22Rv1 (cell line): ENCODE measurements around the gene TMEM181.

ENCODE experiments used
- ZFX ChIP-seq: fragments of 450-650 bp; IDR thresholded peaks from 2 replicates; pipeline ENCODE4 v1.6.1; 2017; ENCODE audit warnings: antibody characterized with exemption, borderline replicate concordance
- TF ChIP-seq, protein P1 (sequence below): fragments of 450-650 bp; IDR thresholded peaks from 2 replicates; pipeline ENCODE4 v1.5.1; 2017; ENCODE audit warnings: mild to moderate bottlenecking

GRCh38 chr6:158531970-158532369 lies 27.9 kb upstream of the TMEM181 start:
- TF ChIP-seq, protein P1, sequence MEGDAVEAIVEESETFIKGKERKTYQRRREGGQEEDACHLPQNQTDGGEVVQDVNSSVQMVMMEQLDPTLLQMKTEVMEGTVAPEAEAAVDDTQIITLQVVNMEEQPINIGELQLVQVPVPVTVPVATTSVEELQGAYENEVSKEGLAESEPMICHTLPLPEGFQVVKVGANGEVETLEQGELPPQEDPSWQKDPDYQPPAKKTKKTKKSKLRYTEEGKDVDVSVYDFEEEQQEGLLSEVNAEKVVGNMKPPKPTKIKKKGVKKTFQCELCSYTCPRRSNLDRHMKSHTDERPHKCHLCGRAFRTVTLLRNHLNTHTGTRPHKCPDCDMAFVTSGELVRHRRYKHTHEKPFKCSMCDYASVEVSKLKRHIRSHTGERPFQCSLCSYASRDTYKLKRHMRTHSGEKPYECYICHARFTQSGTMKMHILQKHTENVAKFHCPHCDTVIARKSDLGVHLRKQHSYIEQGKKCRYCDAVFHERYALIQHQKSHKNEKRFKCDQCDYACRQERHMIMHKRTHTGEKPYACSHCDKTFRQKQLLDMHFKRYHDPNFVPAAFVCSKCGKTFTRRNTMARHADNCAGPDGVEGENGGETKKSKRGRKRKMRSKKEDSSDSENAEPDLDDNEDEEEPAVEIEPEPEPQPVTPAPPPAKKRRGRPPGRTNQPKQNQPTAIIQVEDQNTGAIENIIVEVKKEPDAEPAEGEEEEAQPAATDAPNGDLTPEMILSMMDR = no peak
- TF ChIP-seq ZFX = no peak
